Measurements from ENCODE around the gene TRMT10C. TPM values are rescaled to one million over a fixed set of nuclear protein-coding genes. Genes with fewer than 3 reads are reported as not detected.

Gene TRMT10C
- total and polyA plus RNA-seq, 2 experiments from 2014 or later, result 61.9 to 145 TPM

DNA sequence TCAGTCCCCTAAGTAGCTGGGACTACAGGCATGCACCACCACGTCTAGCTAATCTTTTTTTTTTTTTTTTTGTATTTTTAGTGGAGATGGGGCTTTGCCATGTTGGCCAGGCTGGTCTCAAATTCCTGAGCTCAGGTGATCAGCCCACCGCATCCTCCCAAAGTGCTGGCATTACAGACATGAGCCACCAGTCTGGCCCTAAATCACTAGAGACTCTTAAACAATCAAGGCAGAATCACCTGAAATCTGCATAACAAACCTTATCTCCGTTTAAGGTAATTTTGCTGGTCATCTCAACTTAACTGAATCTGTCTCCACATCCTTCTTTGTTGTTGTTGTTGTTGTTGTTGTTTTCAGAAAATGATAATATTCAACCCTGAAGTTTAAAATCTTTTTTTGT, 5.6 kb upstream of the TRMT10C start:
- no peak overlapping the region for H2AFZ ChIP-seq

DNA sequence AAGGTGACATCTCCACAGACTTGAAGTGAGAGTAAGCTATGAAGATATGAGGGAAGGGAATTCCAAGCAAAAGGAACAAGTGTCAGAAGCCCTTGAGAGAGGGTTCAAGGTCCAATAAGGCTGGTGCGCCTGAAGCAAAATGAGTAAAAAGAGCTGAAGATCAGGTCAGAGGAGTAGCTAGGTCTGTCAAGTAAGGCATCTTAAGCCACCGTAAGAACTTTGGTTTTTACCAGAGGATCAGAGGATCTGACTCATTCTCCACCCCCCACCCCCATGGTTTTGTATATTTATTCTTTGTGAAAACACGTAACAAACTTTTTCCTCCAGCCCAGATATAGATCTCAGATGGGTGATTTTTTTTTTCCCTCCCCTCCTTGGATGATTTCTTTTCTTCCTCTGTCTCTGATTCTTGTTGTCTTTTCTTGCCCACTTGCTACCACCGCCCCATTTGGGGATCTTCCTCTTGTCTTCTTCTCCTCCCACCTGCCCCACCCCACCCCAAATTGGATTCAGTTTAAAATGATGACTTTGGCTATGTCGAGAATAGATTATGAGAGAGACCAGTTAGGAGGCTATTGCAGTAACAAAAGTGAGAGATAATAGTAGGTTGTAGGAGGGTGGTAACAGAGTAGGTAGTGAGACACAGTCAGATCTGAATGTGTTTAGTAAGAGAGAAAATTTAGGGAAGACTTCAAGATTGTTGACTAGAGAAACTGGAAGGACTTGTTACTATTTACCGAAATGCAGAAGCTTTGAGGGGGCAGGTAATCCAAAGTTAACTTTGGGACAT, 6.1 kb downstream of the TRMT10C start:
- Mint-ChIP-seq H3K4me1 (peaks cover 12% of the 10 kb centered on the region), H3K27me3 (ENCODE audit: insufficient read depth, low read depth, poor library complexity) (peaks cover 7% of the 10 kb centered on the region), H3K27ac (0 out of 2 replicates have a peak overlapping the region, but pooled peaks have one; percentile 9), H3K36me3 (ENCODE audit: low read depth) (peaks cover 36% of the 10 kb centered on the region), H3K4me3 (no peak overlapping the region), H3K9me3 (no peaks in the 10 kb centered on the region)
- no peak overlapping the region for H3K4me3 ChIP-seq
- H3K4me2 ChIP-seq, result no peak overlapping the region
- H3K27ac ChIP-seq (ENCODE audit: low read depth), result peak overlapping the region; percentile 69; the same call in 1 of the 2 replicates
- H4K20me1 ChIP-seq (replicated peaks; ENCODE audit: insufficient read depth), result peaks cover 54% of the 10 kb centered on the region
- H2AFZ ChIP-seq, result no peak overlapping the region
- DNase-seq (ENCODE audit: low spot score) (no peak), ATAC-seq (no peak)
- H3F3A ChIP-seq (replicated peaks; ENCODE audit: low read depth), result peaks cover 9% of the 10 kb centered on the region; the same call in 1 of the 2 replicates
- no peaks in the 10 kb centered on the region for H3K9me2 ChIP-seq (ENCODE audit: insufficient read depth)
- peaks cover 20% of the 10 kb centered on the region for H3K36me3 ChIP-seq (ENCODE audit: insufficient read depth)
- H3K27me3 ChIP-seq (ENCODE audit: insufficient read depth), result no peaks in the 10 kb centered on the region
- peaks cover 38% of the 10 kb centered on the region for H3K79me2 ChIP-seq (replicated peaks; ENCODE audit: insufficient read depth)
- H3K4me1 ChIP-seq (ENCODE audit: insufficient read depth), result peaks cover 12% of the 10 kb centered on the region
- TF ChIP-seq, protein P1, sequence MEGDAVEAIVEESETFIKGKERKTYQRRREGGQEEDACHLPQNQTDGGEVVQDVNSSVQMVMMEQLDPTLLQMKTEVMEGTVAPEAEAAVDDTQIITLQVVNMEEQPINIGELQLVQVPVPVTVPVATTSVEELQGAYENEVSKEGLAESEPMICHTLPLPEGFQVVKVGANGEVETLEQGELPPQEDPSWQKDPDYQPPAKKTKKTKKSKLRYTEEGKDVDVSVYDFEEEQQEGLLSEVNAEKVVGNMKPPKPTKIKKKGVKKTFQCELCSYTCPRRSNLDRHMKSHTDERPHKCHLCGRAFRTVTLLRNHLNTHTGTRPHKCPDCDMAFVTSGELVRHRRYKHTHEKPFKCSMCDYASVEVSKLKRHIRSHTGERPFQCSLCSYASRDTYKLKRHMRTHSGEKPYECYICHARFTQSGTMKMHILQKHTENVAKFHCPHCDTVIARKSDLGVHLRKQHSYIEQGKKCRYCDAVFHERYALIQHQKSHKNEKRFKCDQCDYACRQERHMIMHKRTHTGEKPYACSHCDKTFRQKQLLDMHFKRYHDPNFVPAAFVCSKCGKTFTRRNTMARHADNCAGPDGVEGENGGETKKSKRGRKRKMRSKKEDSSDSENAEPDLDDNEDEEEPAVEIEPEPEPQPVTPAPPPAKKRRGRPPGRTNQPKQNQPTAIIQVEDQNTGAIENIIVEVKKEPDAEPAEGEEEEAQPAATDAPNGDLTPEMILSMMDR (conservative IDR thresholded peaks at IDR 0.05; ENCODE audit: low read depth in 2 of 2), result no peak
- TF ChIP-seq ZNF114 (CRISPR knock-in tag; IDR thresholded peaks at IDR 0.05) (no peak), JUNB (IDR thresholded peaks at IDR 0.05; ENCODE audit: unreplicated experiment) (no peak), ZNF331 (CRISPR knock-in tag; IDR thresholded peaks at IDR 0.05; ENCODE audit: low read depth) (no peak), CREB1 (CRISPR knock-in tag; IDR thresholded peaks at IDR 0.05; ENCODE audit: low read depth) (no peak), POLR2AphosphoS5 (IDR thresholded peaks at IDR 0.05; ENCODE audit: low read depth) (no peak; the same call in 1 of the 2 replicates), NANOG (IDR thresholded peaks at IDR 0.05; ENCODE audit: borderline replicate concordance) (no peak), EZH2 (IDR thresholded peaks at IDR 0.05; ENCODE audit: low read depth, unreplicated experiment) (no peak)
- TF ChIP-seq, protein P2, sequence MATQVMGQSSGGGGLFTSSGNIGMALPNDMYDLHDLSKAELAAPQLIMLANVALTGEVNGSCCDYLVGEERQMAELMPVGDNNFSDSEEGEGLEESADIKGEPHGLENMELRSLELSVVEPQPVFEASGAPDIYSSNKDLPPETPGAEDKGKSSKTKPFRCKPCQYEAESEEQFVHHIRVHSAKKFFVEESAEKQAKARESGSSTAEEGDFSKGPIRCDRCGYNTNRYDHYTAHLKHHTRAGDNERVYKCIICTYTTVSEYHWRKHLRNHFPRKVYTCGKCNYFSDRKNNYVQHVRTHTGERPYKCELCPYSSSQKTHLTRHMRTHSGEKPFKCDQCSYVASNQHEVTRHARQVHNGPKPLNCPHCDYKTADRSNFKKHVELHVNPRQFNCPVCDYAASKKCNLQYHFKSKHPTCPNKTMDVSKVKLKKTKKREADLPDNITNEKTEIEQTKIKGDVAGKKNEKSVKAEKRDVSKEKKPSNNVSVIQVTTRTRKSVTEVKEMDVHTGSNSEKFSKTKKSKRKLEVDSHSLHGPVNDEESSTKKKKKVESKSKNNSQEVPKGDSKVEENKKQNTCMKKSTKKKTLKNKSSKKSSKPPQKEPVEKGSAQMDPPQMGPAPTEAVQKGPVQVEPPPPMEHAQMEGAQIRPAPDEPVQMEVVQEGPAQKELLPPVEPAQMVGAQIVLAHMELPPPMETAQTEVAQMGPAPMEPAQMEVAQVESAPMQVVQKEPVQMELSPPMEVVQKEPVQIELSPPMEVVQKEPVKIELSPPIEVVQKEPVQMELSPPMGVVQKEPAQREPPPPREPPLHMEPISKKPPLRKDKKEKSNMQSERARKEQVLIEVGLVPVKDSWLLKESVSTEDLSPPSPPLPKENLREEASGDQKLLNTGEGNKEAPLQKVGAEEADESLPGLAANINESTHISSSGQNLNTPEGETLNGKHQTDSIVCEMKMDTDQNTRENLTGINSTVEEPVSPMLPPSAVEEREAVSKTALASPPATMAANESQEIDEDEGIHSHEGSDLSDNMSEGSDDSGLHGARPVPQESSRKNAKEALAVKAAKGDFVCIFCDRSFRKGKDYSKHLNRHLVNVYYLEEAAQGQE (IDR thresholded peaks at IDR 0.05; ENCODE audit: unreplicated experiment), result no peak

More for the DNA sequence above, 5.6 kb upstream of the TRMT10C start:
- Mint-ChIP-seq H3K36me3 (ENCODE audit: low read depth) (peaks cover 29% of the 10 kb centered on the region), H3K27ac (no peak overlapping the region), H3K27me3 (ENCODE audit: insufficient read depth, low read depth, poor library complexity) (peaks cover 2% of the 10 kb centered on the region), H3K4me3 (no peak overlapping the region; the same call in 2 of the 3 replicates), H3K4me1 (peaks cover 17% of the 10 kb centered on the region), H3K9me3 (peaks cover 37% of the 10 kb centered on the region)
- H3K9me2 ChIP-seq (ENCODE audit: insufficient read depth), result no peaks in the 10 kb centered on the region
- no peaks in the 10 kb centered on the region for H4K20me1 ChIP-seq (replicated peaks; ENCODE audit: insufficient read depth)
- peak overlapping the region; percentile 42; the same call in 1 of the 2 replicates for H3K27ac ChIP-seq (ENCODE audit: low read depth)
- H3K4me1 ChIP-seq (ENCODE audit: insufficient read depth), result peaks cover 13% of the 10 kb centered on the region
- H3K4me3 ChIP-seq, result no peak overlapping the region
- H3K36me3 ChIP-seq (ENCODE audit: insufficient read depth), result no peaks in the 10 kb centered on the region
- H3K79me2 ChIP-seq (replicated peaks; ENCODE audit: insufficient read depth), result no peaks in the 10 kb centered on the region
- H3K4me2 ChIP-seq, result peak overlapping the region; percentile 2; the same call in 1 of the 2 replicates
- DNase-seq (ENCODE audit: low spot score) (peak; percentile 62), ATAC-seq (peak; percentile 67)
- H3K27me3 ChIP-seq (ENCODE audit: insufficient read depth), result no peaks in the 10 kb centered on the region
- H3F3A ChIP-seq (replicated peaks; ENCODE audit: low read depth), result 0 out of 2 replicates have a peak, but pooled peaks cover 4% of the 10 kb centered on the region
- no peak for TF ChIP-seq CREB1 (CRISPR knock-in tag; IDR thresholded peaks at IDR 0.05; ENCODE audit: low read depth)
- TF ChIP-seq JUNB (IDR thresholded peaks at IDR 0.05; ENCODE audit: unreplicated experiment), result no peak
- TF ChIP-seq NANOG (IDR thresholded peaks at IDR 0.05; ENCODE audit: borderline replicate concordance), result peak; percentile 64; the same call in 1 of the 2 replicates
- TF ChIP-seq, protein P3, sequence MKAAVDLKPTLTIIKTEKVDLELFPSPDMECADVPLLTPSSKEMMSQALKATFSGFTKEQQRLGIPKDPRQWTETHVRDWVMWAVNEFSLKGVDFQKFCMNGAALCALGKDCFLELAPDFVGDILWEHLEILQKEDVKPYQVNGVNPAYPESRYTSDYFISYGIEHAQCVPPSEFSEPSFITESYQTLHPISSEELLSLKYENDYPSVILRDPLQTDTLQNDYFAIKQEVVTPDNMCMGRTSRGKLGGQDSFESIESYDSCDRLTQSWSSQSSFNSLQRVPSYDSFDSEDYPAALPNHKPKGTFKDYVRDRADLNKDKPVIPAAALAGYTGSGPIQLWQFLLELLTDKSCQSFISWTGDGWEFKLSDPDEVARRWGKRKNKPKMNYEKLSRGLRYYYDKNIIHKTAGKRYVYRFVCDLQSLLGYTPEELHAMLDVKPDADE (IDR thresholded peaks at IDR 0.05), result no peak
- TF ChIP-seq STAT1 (IDR thresholded peaks at IDR 0.05; ENCODE audit: unreplicated experiment), result no peak
- no peak for TF ChIP-seq POLR2AphosphoS5 (IDR thresholded peaks at IDR 0.05; ENCODE audit: low read depth)
- TF ChIP-seq EZH2 (IDR thresholded peaks at IDR 0.05; ENCODE audit: low read depth, unreplicated experiment), result no peak
- TF ChIP-seq, protein P1 (conservative IDR thresholded peaks at IDR 0.05; ENCODE audit: low read depth in 2 of 2), result no peak
- TF ChIP-seq ZNF331 (CRISPR knock-in tag; IDR thresholded peaks at IDR 0.05; ENCODE audit: low read depth), result no peak
